Epithelial cell of proximal tubule (primary cell): ENCODE data around the gene PPP1R12A. TPM values are rescaled to one million over a fixed set of nuclear protein-coding genes. Genes with fewer than 3 reads are reported as not detected.
"Not testable (repeated sequence)": the region's sequence is repeated elsewhere in the genome, so short reads cannot be mapped to it uniquely, and the experiment has no call there.

Experiments
- DNase-seq: peaks from one replicate; pipeline ENCODE4 v3.0.0-alpha.2; 2011; ENCODE audit warnings: low read depth
- H3K4me3 ChIP-seq: 2 replicates; pipeline ENCODE4 v1.5.1; 2011; ENCODE audit warnings: low read depth, mild to moderate bottlenecking, low read length
- CTCF ChIP-seq: conservative IDR thresholded peaks from 2 replicates; pipeline ENCODE4 v1.5.1; 2012; ENCODE audit warnings: low read depth, mild to moderate bottlenecking, low read length
- total RNA-seq: library from RNA; depleted of rRNA; stranded (reverse); fragments of >200 nt; gene quantifications from 2 replicates; pipeline ENCODE4 v1.2.3, GENCODE V29; 2015

Gene PPP1R12A
- total RNA-seq, 1 donor from 2014 or later, result 66.0 TPM

DNA sequence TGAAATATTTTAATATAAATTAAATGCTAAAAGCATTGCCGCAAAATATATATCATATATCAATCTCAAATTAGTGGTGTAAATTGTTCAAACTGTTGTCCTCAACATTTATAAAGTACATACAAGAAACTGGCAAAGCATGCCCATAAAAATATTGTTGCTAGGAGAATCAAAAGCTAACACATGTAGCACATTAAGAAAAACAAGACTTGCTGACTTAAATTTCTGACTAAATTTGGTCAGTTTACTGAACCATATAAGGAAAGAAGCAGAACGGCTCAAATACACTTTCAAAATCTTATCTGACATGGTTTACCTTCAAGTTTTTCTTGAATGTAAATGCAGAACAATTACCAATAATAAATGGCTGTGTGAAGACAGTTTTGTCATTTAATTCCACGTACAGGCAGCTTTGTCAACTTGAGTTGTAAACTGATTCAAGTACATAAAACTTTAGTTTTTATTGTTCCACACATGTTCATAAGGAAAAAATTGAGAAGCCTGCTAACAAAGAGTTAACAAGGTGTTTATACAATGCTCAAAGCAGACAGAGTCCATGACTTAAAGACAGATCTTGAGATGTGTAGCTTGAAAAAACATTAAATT, 50.4 kb downstream of the PPP1R12A start:
- DNase-seq, result no peak
- no peak for TF ChIP-seq CTCF
- no peak overlapping the region for H3K4me3 ChIP-seq

GRCh38 chr12:79883216-79883615, 51.7 kb downstream of the PPP1R12A start:
- H3K4me3 ChIP-seq, result no peak overlapping the region
- no peak for TF ChIP-seq CTCF
- DNase-seq, result no peak

- TF ChIP-seq CTCF, result no peak
- no peak for DNase-seq
- H3K4me3 ChIP-seq, result no peak overlapping the region
Measured at GRCh38 chr12:79881351-79881750, 53.5 kb downstream of the PPP1R12A start.

DNA sequence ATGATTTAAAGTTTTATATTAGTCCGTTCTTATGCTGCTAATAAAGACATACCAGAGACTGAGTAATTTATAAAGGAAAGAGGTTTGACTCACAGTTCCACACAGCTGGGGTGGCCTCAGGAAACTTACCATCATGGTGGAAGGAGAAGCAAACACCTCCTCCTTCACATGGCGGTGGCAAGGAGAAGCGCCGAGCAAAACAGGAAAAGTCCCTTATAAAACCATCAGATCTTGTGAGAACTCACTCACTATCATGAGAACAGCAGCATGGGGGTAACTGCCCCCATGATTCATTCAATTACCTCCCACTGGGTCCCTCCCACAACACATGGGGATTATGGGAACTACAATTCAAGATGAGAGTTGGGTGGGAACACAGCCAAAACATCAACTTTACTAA, 56.4 kb downstream of the PPP1R12A start:
- not testable (repeated sequence) for DNase-seq, H3K4me3 ChIP-seq

- no peak for DNase-seq
- H3K4me3 ChIP-seq, result no peak overlapping the region
- TF ChIP-seq CTCF, result no peak
Measured at GRCh38 chr12:79877246-79877645, 57.7 kb downstream of the PPP1R12A start.

DNA sequence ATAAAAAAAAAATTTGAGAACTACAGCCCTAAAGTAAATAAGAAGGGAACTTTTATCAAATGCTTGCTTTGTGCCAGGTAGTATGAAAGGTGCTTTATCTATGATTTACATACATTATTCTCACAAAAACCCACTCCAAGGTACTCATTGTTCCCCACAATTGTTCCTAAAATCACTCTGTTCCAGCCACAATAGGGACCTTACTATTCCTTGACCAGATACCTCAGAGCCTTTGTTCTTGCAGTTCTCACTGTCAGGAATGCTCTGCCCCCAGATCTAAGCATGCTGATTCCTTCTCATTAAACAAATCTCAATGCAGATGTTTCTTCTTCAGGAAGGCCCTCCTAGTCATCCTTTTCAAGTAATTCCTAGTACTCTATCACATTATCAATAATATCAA, 60.2 kb downstream of the PPP1R12A start:
- DNase-seq, result no peak
- no peak overlapping the region for H3K4me3 ChIP-seq
- no peak for TF ChIP-seq CTCF

DNA sequence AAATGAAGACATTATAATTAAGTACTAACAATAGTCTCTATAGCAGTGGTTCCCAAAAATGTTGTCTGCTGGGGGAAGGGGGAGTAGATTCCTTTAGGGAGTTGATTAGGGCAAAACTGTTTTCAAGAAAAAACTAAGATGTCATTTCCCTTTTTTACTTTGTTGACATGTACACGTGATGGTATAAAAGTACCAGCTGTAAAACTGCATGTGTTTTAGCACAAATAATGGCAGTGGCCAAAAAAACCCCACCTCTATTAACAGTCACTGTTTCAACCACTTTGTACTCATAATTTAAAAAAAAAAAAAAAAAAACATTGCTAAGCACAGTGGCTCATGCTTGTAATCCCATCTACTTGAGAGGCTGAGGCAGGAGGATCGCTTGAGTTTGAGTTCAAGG, 61.7 kb downstream of the PPP1R12A start:
- no peak for TF ChIP-seq CTCF
- H3K4me3 ChIP-seq, result no peak overlapping the region
- no peak for DNase-seq
